ENCODE data around the gene HES4.

The HES4 gene, protein sequence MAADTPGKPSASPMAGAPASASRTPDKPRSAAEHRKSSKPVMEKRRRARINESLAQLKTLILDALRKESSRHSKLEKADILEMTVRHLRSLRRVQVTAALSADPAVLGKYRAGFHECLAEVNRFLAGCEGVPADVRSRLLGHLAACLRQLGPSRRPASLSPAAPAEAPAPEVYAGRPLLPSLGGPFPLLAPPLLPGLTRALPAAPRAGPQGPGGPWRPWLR

GRCh38 chr1:999725-1000356, at the start of gene HES4:
TSS of gene HES4 (minus strand) at chr1:1000097. CDS start at chr1:999973, 124 bp downstream.
- FAIRE-seq (peak; percentile 18), DNase-seq (ENCODE audit: insufficient read length, low spot score) (no peak)

DNA sequence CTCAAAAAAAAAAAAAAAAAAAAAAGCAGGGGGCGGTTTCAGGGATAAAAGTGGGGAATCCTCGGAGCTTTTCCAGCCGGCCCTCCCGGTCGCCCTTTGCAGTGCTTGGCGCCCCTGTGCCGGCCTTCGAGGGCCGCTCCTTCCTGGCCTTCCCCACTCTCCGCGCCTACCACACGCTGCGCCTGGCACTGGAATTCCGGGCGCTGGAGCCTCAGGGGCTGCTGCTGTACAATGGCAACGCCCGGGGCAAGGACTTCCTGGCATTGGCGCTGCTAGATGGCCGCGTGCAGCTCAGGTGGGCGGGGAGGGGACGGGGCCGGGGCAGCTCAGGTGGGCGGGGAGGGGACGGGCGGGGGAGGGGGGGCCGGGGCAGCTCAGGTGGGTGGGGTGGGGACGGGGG, 48.9 kb upstream of the HES4 start:
- FAIRE-seq (no peak), DNase-seq (ENCODE audit: insufficient read length, low spot score) (no peak)

DNA sequence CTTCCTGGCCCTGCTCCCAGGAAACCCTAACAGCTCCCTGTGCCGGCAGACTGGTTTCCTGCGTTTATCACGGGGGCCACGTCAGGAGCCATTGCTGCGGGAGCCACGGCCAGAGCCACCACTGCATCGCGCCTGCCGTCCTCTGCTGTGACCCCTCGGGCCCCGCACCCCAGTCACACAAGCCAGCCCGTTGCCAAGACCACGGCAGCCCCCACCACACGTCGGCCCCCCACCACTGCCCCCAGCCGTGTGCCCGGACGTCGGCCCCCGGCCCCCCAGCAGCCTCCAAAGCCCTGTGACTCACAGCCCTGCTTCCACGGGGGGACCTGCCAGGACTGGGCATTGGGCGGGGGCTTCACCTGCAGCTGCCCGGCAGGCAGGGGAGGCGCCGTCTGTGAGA, 48.1 kb upstream of the HES4 start:
- DNase-seq (ENCODE audit: insufficient read length, low spot score) (no peak), FAIRE-seq (no peak)

GRCh38 chr1:1047407-1047806, 47.5 kb upstream of the HES4 start:
- DNase-seq (ENCODE audit: insufficient read length, low spot score) (no peak), FAIRE-seq (no peak)

- DNase-seq (ENCODE audit: insufficient read length, low spot score): no peak
- no peak for FAIRE-seq
These were observed 46.9 kb upstream of the HES4 start for GRCh38 chr1:1046767-1047166.

DNA sequence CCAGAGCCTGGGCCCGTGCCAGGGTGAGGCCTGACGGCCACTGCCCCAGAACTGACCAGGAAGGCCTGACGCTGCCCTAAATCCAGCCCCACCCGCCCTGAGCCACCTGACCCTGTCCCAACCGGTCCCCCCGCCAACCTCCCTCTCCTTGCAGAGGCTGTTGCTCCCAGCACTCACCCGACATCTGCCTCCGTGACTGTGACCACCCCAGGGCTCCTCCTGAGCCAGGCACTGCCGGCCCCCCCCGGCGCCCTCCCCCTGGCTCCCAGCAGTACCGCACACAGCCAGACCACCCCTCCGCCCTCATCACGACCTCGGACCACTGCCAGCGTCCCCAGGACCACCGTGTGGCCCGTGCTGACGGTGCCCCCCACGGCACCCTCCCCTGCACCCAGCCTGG, 46.3 kb upstream of the HES4 start:
- FAIRE-seq: no peak

DNA sequence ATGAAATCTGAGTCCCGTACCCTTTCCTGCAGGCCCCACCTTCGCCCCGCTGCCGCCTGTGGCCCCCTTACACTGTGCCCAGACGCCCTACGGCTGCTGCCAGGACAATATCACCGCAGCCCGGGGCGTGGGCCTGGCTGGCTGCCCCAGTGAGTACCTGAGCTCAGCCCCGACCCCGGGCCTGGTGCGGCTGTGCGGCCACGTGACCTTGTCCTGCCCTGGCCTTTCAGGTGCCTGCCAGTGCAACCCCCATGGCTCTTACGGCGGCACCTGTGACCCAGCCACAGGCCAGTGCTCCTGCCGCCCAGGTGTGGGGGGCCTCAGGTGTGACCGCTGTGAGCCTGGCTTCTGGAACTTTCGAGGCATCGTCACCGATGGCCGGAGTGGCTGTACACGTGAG, 45.2 kb upstream of the HES4 start:
- no peak for DNase-seq (ENCODE audit: insufficient read length, low spot score)
- no peak for FAIRE-seq

More for the DNA sequence above, 46.3 kb upstream of the HES4 start:
- no peak for DNase-seq (ENCODE audit: insufficient read length, low spot score)

- DNase-seq (ENCODE audit: insufficient read length, low spot score): no peak
- FAIRE-seq: no peak
These were observed 44.7 kb upstream of the HES4 start for GRCh38 chr1:1044455-1045078.

DNA sequence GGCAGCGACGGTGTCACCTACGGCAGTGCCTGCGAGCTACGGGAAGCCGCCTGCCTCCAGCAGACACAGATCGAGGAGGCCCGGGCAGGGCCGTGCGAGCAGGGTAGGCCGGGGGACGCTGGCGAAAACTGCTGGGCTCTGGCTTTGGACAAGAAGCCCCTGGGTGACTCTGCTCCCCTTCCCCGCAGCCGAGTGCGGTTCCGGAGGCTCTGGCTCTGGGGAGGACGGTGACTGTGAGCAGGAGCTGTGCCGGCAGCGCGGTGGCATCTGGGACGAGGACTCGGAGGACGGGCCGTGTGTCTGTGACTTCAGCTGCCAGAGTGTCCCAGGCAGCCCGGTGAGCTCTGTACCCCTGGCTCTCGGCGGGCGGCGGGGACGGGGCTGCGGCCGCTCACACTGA, 44.0 kb upstream of the HES4 start:
- FAIRE-seq: no peak
- DNase-seq (ENCODE audit: insufficient read length, low spot score): no peak

DNA sequence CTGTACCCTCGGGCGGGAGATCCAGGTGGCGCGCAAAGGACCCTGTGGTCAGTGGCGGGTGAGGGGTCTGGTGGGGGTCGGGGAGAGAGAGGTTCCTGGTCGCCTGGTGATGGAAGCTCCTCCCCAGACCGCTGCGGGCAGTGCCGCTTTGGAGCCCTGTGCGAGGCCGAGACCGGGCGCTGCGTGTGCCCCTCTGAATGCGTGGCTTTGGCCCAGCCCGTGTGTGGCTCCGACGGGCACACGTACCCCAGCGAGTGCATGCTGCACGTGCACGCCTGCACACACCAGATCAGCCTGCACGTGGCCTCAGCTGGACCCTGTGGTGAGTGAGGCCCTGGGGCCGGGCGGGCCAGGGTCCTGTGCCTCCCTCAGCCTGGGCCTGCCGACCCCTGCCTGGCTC, 43.5 kb upstream of the HES4 start:
- FAIRE-seq (no peak), DNase-seq (ENCODE audit: insufficient read length, low spot score) (no peak)

- FAIRE-seq (no peak), DNase-seq (ENCODE audit: insufficient read length, low spot score) (no peak)
These were observed 42.9 kb upstream of the HES4 start for GRCh38 chr1:1042835-1043234.

DNA sequence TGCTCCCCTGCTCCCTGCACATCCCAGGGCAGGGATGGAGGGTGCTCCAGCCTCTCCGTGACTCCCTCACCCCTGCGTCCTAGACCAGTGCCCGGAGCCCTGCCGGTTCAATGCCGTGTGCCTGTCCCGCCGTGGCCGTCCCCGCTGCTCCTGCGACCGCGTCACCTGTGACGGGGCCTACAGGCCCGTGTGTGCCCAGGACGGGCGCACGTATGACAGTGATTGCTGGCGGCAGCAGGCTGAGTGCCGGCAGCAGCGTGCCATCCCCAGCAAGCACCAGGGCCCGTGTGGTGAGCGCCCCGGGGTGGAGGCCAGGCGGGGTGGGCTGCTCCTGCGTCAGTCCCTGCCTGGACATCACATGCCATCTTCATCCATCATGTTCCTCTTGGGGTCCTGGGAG, 42.0 kb upstream of the HES4 start:
- FAIRE-seq (no peak), DNase-seq (ENCODE audit: insufficient read length, low spot score) (no peak)

GRCh38 chr1:1041092-1041523, 41.2 kb upstream of the HES4 start:
- no peak for FAIRE-seq
- no peak for DNase-seq (ENCODE audit: insufficient read length, low spot score)

GRCh38 chr1:1040004-1040991, 40.4 kb upstream of the HES4 start:
- FAIRE-seq (peak; percentile 86), DNase-seq (ENCODE audit: insufficient read length, low spot score) (peak; percentile 100)

DNA sequence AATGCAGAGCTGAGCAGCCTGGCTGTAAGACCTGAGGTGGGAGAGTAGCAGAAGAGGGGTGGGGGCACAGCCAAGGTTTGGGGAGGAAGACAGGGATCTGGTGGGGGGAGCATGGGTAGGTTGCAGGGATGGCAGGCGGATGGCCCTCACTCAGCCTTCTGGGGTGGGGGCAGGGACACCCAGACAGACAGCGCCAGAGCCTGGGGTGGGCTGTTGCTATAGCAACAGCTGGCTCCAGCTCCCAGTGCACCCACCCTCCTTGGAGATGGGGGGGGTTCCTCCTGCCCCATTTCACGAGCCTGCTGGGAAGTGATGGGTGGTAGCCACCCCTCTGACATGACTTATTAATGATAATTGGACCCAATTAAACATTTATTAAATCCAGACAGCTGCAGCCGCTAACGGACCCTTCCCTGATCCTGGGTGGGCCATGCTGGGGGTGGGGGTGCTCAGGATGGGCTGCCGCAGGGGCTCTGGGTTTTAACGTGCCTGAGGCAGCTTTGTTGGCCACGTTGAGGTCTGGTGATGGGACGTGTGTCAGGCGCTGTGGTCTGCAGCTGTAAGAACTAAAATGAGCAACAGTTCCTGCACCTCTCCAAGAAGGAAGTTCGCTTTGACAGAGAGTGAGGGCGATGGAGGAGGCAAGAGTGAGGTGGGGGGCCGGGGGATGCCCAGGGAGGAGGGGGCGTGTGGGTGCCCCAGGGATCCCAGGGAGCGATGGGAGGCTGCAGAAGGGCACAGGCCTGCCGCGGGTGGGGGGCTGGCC, 39.4 kb upstream of the HES4 start:
- DNase-seq (ENCODE audit: insufficient read length, low spot score) (peak; percentile 63), FAIRE-seq (peak; percentile 55)

DNA sequence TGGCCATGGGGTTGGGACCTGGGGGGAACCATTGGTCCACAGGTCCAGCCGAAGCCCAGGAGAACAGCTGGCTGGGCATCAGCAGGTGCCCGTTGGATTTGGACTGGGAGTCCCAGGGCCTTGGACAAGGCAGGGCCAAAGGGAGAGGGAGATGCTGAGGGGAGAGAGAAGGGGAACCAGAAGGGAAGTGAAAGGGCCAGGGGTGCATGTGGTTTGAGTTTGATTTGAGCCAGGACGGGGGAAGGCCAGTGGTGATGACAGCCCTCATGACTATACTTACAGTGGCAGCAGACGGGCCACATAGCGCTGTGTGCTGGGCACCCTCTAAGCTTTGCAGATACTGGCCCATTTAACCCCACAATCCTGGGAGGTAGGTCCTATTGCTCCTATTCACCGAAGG, 38.8 kb upstream of the HES4 start:
- FAIRE-seq (peak; percentile 99), DNase-seq (ENCODE audit: insufficient read length, low spot score) (peak; percentile 75)

GRCh38 chr1:1037366-1038327, 37.8 kb upstream of the HES4 start:
- DNase-seq (ENCODE audit: insufficient read length, low spot score): no peak
- FAIRE-seq: no peak

- no peak for DNase-seq (ENCODE audit: insufficient read length, low spot score)
- FAIRE-seq: no peak
These were observed 35.5 kb upstream of the HES4 start for GRCh38 chr1:1035291-1035943.

GRCh38 chr1:1034439-1034781, 34.5 kb upstream of the HES4 start:
- FAIRE-seq (no peak), DNase-seq (ENCODE audit: insufficient read length, low spot score) (no peak)
